KBM-7 (cell line): ENCODE measurements around the gene PHAX.
A peak's percentile ranks its signal among the peaks of the same experiment; 100 is the strongest.
"Not testable (repeated sequence)": the region's sequence is repeated elsewhere in the genome, so short reads cannot be mapped to it uniquely, and the experiment has no call there.

Experiments used
- DNase-seq: peaks from one replicate; pipeline ENCODE4 v3.0.0-alpha.2; 2015
- in situ Hi-C: fragments of 300-500 bp; cut with MboI; formaldehyde crosslinking; loops from 2 replicates; pipeline ENCODE4 v1.14.3; 2020; ENCODE audit warnings: low sequenced_read_pairs, low pct_unique_long_range_greater_than_20kb, mixed read lengths

Gene PHAX

DNA sequence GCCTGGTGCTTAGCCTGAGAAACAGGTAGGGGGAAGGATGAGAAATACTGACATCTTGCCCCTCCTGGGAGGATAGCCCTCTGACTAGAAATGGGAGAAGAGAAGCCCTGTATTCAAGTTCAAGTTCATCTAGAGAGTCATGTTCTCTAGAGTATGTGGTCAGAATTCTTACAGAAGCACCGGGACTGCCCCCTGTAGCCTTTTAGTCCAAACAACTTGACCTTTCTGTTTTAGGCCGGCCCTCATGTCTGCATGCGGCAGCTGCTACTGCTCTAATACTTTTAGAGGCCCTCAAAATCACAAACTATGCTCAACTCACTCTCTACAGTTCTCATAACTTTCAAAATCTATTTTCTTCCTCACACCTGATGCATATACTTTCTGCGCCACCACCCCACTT is 47.7 kb downstream of the PHAX start:
- in situ Hi-C loops, result loop anchor here (25.0 kb wide), 1 partner anchor 639 kb away; the partner anchor contains the start of gene MEGF10

DNA sequence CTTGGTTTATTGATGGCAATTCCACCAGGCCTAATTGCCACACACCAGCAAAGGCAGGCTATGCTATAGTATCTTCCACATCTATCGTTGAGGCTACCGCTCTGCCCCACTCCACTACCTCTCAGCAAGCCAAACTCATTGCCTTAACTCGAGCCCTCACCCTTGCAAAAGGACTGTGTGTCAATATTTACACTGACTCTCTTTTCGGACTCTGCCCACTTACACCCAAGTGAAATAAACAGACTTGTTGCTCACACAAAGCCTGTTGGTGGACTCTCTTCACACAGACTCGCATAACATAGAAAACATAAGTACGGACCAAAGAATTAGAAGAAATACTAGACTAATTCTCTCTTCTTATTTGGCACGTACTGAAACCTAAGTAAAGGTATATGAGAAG is 48.3 kb downstream of the PHAX start:
- in situ Hi-C loops, result loop anchor here (25.0 kb wide), 1 partner anchor 638 kb away; the partner anchor contains the start of gene MEGF10
- not testable (repeated sequence) for DNase-seq

More for the DNA sequence above, 47.7 kb downstream of the PHAX start:
- no peak for DNase-seq

DNA sequence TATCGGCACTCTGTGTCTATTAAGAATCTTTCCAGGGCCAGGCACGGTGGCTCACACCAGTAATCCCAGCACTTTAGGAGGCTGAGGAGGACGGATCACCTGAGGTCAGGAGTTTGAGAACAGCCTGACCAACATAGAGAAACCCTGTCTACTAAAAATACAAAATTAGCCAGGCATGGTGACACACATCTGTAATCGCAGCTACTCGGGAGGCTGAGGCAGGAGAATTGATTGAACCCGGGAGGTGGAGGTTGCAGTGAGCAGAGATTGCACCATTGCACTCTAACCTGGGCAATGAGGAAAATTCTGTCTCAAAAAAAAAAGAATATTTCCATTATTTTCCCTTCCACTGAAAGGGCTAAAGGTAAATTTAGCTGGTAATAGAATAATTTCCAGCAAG is 49.0 kb downstream of the PHAX start:
- in situ Hi-C loops, result loop anchor here (25.0 kb wide), 1 partner anchor 638 kb away; the partner anchor contains the start of gene MEGF10
- DNase-seq, result not testable (repeated sequence)

DNA sequence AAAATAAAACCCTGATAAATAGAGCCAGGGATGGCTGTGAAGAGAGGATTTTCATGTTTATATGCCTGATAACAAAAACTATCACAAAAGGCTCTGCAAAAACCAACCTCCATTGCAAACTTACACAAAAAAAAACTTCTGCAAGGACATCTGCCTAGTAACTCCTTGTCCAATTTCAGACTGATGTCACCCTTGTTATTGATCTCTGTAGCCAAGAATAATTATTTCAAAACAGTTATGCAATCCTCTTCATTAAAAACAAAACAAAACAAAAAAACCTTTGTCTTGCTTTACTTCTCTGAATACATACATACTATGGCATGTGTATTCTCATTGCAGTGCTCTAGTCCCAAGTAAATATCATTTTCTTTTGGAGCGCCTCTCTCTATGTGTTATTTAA is 49.7 kb downstream of the PHAX start:
- in situ Hi-C loops, result no loop called here
- no peak for DNase-seq

DNA sequence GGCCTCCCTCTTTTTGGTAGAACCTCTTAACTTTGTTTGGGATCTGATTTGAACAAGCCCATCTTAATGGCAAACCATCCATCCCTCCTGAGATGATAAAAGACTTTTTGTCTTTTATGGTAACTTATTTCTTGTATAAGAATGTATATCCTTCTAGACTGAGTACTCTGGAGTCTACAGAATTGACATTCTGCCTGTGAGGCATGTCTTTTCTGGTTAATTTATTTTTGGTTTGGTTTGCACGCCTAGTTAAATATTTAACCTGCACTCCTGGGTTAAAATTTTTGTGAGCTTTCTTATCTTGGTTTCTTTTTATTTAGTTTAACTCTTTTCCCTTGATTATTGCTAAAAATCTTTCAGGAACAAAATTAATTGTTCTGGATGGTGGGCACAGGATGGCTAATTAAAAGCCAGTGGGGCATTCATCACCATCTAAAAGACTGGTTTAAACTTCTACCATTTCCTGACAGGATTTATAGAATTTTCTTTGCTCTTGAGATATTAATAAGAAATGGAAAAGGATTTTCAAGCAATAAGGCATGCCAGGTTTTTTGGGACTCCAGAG is 50.3 kb downstream of the PHAX start:
- in situ Hi-C loops, result no loop called here

DNA sequence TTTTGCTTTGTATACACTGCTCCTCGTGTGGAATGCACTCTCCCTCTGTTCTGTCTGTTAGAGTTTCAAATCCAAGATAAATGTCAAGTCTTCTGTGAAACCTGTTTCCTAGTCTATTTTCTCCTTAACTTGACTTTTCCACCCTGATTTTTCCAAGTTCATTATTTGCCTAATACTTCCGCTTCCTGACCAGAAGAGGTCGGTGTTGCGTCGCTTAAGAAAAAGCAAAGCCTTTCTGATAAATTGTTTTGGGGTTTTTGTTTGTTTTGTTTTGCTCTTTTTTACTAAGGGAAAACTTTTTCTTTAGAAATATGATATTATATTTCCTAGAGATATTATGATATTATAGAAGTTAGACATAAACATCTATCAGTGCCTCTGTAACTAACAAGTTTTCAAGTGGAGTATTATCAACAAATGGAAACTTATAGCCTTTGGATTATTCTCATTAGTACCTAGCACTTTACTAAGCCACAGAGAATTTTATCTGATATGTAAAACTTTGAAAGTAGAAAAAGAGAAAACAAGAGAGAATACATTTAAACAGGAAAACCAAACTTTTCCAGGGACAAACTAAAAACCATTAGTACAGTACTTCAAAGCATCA is 55.8 kb downstream of the PHAX start:
- peak; percentile 40 for DNase-seq
- in situ Hi-C loops, result no loop called here

More for the DNA sequence above, 50.3 kb downstream of the PHAX start:
- DNase-seq, result no peak

DNA sequence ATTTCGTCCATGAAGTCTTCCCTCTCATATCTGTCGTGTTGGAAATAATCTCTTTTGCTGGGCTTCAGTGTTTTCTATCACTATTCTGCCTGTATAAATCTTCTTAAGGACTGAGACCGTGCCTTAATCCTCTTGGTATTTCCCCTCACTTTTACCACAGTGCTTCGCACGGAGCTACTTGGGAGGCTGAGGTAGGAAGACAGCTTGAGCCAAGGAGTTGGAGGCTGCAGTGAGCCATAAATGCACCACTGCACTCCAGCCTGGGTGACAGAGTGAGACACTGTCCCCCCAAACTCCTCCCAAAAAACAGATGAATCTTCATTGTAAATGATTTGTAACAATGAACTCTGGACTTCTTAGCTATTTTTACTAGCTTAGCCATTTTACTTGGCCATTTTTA is 57.8 kb downstream of the PHAX start:
- in situ Hi-C loops, result no loop called here

DNA sequence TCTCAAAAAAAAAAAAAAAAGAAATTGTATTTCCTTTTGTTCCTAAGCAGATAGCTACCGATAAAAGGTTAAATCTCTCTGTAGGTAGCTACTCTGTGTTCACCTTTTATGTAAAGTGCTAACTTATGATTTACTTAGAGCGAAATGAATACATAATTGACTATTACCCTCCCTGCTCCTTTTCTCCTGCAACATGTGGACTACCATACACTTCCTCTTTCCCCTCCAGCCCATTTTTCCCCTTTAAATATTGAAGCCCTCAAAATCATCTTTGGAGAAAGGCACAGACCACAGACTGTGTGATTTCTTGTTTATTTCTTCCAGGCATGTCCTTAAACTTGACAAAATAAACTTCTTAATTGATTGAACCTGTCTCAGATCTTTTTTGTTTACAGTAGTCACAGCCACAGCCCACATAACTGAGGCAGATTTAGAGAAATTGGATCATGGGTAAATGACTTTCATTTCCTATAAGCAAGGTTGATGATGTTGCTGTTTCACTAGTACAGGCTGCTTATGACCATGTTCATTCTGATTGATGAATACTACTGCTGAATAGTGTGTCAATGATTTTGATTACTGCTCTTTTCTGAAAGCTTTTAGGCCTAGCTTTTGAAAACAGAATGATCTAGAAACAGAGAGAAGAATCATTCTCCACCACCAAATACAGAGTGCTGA is 59.2 kb downstream of the PHAX start:
- peak; percentile 38 for DNase-seq
- in situ Hi-C loops, result no loop called here

More for the DNA sequence above, 57.8 kb downstream of the PHAX start:
- no peak for DNase-seq

DNA sequence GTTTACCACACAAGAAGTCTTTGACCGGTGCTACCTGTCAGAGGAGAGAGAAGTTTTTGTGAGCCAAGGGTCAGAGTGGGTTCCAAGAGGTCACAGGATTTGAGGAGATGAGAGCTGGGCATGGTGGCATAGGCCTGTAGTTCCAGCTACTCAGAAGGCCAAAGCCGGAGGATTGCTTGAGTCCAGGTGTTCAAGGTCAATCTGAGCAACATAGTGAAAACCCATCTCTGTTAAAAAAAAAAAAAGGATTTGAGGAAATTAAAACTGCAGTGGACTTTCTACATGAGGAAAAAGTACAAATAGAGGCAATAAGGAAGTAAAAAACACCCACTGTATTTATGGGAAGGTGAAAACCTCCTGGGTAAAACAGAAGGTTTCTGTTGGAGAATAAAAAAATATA is 63.8 kb downstream of the PHAX start:
- in situ Hi-C loops, result no loop called here
- DNase-seq, result no peak

DNA sequence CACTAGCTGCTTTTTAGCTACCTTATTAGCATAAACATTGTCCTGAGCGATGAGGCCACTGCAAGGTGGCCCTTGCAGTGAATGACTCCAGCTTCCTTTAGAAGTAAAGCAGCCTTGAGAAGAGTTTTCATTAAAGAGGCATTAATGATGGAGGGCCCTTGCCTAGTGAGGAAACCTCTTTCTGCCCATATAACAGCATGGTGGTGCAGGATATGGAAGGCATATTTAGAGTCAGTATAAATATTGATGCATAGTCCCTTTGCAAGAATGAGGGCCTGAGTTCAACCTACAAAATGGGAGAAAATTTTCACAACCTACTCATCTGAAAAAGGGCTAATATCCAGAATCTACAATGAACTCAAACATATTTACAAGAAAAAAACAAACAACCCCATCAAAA is 69.4 kb downstream of the PHAX start:
- in situ Hi-C loops, result loop anchor here (10.0 kb wide), 1 partner anchor 115 kb away; no protein-coding TSS in a partner anchor
- DNase-seq, result not testable (repeated sequence)

DNA sequence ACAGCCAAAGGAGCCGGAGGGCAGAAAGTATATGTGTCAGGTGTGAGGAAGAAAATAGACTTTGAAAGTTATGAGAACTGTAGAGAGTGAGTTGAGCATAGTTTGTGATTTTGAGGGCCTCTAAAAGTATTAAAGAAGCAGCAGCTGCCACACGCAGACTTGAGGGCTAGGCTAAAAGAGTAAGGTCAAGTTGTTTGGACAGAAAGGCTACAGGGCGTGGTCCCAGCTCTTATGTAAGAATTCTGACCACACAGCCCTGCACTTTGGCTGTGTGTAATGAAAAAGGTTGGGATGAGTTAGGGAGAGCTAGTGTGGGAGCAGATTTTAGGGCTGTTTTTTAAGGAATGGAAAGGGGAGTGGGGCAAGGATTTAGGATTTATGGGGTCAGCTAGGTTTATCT is 70.9 kb downstream of the PHAX start:
- in situ Hi-C loops, result loop anchor here (10.0 kb wide), 1 partner anchor 113 kb away; no protein-coding TSS in a partner anchor
- DNase-seq, result not testable (repeated sequence)

DNA sequence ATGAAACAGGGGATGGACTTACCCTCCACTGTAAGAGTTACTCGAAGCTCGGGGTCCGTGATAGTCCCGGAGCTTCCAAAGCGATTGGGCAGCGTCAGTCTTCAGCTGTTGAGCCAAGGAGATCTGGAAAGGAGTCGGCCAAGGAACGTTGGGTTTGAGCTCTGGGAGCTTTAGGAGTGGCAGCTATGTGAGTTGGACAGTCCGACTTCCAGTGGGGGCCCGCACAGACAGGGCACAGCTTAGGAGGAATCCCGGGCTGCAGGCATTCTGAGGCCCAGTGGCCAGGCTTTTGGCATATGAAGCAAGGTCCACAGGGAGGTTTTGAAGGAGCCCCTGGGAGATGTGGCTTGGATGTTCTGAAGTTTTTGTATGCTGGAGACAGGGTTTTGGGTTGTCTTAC is 72.7 kb downstream of the PHAX start:
- in situ Hi-C loops, result loop anchor here (10.0 kb wide), 1 partner anchor 111 kb away; no protein-coding TSS in a partner anchor
- DNase-seq, result no peak

DNA sequence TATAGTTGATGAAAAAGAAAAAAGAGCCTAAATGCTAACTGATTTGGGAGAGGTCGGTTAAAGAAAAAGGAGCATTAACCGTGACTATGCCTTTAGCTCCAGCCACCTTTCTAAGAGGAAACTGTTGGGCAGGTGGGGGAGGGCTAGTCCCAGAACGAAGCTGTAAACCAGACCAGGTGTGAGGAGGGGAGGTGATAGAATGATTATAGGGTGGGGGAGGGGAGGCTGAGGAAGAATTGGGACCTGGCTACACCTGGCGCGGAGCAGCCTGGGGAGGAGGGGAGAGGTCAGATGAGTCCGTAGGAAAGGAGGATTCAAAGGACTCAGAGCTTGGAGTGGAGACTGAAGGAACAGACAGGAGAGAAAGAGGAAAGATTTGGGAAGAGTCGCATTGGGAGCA is 73.4 kb downstream of the PHAX start:
- no peak for DNase-seq
- in situ Hi-C loops, result loop anchor here (10.0 kb wide), 1 partner anchor 111 kb away; no protein-coding TSS in a partner anchor

DNA sequence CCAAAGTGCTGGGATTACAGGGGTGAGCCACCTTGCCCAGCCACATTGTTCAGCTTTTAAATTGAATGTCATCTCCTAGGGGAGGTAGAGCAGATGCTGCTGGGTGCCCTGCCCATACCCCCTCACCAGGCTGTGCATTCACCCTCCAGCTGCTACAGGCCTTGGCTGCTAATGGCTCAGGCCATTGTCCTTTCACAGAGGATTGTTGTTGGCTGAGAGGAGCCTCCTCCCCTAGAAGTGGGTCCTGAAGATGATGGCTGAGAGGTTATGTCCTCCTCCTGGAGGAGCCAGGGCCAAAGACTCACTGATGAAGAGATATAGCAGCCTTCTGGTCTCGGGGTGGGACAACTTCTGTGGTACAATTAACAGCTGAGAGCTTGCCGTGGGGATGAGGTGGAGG is 74.6 kb downstream of the PHAX start:
- DNase-seq, result no peak
- in situ Hi-C loops, result loop anchor here (10.0 kb wide), 1 partner anchor 109 kb away; no protein-coding TSS in a partner anchor

DNA sequence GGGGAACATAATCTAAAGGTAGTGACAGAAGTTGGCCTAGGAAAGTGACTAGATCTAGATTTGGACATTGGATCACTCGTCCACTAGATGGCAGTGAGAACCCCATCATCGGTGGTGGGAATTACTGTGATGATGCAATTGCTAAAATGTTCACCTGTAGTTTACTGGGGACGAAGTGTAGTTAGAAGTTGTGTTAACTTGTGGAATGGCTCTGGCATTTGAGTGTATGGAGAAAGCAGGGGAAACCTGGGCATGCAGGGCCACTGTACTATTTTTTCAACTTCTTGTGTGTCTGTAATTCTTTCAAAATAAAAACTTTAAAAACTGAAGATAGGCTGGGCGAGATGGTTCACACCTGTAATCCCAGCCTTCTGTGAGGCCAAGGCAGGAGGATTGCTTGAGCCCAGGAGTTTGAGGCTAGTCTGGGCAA is 75.5 kb downstream of the PHAX start:
- peak; percentile 75 for DNase-seq
- in situ Hi-C loops, result loop anchor here (10.0 kb wide), 1 partner anchor 109 kb away; no protein-coding TSS in a partner anchor
